ENCODE measurements around the gene SEPSECS. TPM values are rescaled to one million over a fixed set of nuclear protein-coding genes. Genes with fewer than 3 reads are reported as not detected.

SEPSECS gene
- total and polyA plus RNA-seq, 7 donors, result 4.5 to 11.1 (median 8.6) TPM

DNA sequence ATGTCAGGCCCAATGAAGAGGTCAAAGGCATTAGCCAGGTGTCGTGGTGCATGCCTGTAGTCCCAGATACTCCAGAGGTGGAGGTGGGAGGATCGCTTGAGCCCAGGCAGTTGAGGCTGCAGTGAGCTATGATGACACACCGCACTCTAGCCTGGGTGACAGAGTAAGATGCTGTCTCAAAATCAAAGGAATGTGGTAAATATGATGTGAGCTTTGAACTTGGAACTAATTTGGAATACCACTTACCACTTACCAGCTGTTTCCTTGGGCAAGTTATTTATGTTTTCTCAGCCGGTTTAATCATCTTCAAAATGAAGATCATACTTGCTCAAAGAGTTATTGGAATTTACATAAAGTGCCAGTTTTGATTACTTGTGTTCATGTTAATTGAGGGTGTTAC is 23.8 kb upstream of the SEPSECS start:
- no peaks in the 10 kb centered on the region for H3K4me1 ChIP-seq
- no peak overlapping the region for H3K4me3 ChIP-seq
- DNase-seq, result no peak
- intact Hi-C loops (cut with DNase I), result no loop called here
- H3K27me3 ChIP-seq, result no peaks in the 10 kb centered on the region
- no peak for TF ChIP-seq POLR2AphosphoS5 (IDR thresholded peaks at IDR 0.05)
- TF ChIP-seq POLR2A (IDR thresholded peaks at IDR 0.05), result no peak
- TF ChIP-seq EP300 (IDR thresholded peaks at IDR 0.05), result no peak
- TF ChIP-seq, protein P1, sequence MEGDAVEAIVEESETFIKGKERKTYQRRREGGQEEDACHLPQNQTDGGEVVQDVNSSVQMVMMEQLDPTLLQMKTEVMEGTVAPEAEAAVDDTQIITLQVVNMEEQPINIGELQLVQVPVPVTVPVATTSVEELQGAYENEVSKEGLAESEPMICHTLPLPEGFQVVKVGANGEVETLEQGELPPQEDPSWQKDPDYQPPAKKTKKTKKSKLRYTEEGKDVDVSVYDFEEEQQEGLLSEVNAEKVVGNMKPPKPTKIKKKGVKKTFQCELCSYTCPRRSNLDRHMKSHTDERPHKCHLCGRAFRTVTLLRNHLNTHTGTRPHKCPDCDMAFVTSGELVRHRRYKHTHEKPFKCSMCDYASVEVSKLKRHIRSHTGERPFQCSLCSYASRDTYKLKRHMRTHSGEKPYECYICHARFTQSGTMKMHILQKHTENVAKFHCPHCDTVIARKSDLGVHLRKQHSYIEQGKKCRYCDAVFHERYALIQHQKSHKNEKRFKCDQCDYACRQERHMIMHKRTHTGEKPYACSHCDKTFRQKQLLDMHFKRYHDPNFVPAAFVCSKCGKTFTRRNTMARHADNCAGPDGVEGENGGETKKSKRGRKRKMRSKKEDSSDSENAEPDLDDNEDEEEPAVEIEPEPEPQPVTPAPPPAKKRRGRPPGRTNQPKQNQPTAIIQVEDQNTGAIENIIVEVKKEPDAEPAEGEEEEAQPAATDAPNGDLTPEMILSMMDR (IDR thresholded peaks at IDR 0.05), result no peak
- WGBS, 2 donors, result 81 to 85% methylated on average over 4 of the region's 4 CpGs
- H3K27ac ChIP-seq, result no peak overlapping the region
- no peaks in the 10 kb centered on the region for H3K9me3 ChIP-seq
- no peaks in the 10 kb centered on the region for H3K36me3 ChIP-seq

DNA sequence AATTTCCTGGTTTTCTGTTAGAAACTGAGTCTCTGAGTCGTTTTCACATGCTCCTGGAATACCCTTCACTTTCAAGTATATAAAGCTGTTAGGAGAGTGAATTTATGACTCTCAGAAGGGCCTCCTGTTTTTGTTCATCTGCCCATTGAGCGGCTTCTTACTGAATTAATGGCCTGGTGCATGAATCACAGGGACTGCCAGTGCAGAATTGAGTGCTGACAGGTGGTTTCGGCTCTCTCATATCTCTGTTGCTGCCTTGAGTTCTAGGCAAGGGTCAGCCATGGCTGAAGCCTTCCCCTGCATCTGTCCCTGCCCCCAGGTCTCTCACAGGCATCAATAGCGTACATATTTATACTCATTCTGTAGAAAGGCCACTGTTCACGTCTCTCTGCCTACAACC is 22.7 kb upstream of the SEPSECS start:
- Histone ChIP-seq H3K9me3 (no peaks in the 10 kb centered on the region), H3K36me3 (no peaks in the 10 kb centered on the region), H3K27ac (no peak overlapping the region), H3K4me1 (no peaks in the 10 kb centered on the region), H3K27me3 (no peaks in the 10 kb centered on the region), H3K4me3 (no peak overlapping the region)
- intact Hi-C loops (cut with DNase I), result no loop called here
- no peak for TF ChIP-seq POLR2AphosphoS5 (IDR thresholded peaks at IDR 0.05)
- TF ChIP-seq, protein P1 (IDR thresholded peaks at IDR 0.05), result no peak
- no peak for TF ChIP-seq POLR2A (IDR thresholded peaks at IDR 0.05)
- no peak for TF ChIP-seq EP300 (IDR thresholded peaks at IDR 0.05)
- DNase-seq, result no peak
- WGBS, 2 donors, result 84% methylated on average over 5 of the region's 5 CpGs

DNA sequence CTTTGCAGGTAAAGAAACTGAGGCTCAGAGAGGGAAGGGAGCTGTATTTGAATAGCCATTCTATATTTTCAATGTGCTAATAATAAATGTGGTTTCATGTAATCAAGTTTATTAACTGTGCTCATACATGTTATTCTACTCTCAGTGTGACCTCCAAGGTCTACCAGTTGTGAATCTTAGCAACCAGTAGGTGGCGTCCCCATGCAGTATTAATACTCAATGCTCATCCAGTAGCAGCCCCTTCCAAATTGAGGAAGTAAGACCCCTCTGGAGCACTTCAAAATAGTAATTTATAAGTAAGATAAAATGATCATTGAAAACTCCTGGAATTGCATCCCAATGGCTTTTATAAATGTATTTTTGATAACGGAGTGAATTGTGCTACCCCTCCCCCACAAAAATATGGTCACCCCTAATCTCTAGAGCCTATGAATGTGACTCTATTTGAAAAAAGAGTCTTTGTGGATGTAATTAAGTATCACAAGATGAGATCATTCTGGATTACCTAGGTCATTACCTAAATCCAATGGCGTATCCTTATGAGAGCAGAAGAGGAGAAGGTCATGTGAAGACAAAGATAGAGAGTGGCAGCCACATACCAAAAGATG is 20.4 kb upstream of the SEPSECS start:
- no peak overlapping the region for H3K4me3 ChIP-seq
- TF ChIP-seq POLR2A (IDR thresholded peaks at IDR 0.05) (no peak), EP300 (IDR thresholded peaks at IDR 0.05) (no peak), POLR2AphosphoS5 (IDR thresholded peaks at IDR 0.05) (no peak)
- TF ChIP-seq, protein P1 (IDR thresholded peaks at IDR 0.05), result peak in 2 of 4 experiments; percentile 27 to 36
- DNase-seq, result no peak
- 51 to 60% methylated on average over 3 of the region's 3 CpGs for WGBS, 2 donors
- H3K9me3 ChIP-seq, result no peaks in the 10 kb centered on the region
- no peak overlapping the region for H3K27ac ChIP-seq
- no peaks in the 10 kb centered on the region for H3K27me3 ChIP-seq
- no peaks in the 10 kb centered on the region for H3K36me3 ChIP-seq
- H3K4me1 ChIP-seq, result no peaks in the 10 kb centered on the region
- intact Hi-C loops (cut with DNase I), result no loop called here

GRCh38 chr4:25178838-25179261 is 18.6 kb upstream of the SEPSECS start:
- Histone ChIP-seq H3K36me3 (no peaks in the 10 kb centered on the region), H3K27ac (no peak overlapping the region), H3K4me1 (peaks cover 0 to 8% (median 5%) of the 10 kb centered on the region in 4 donors), H3K4me3 (no peak overlapping the region), H3K9me3 (no peaks in the 10 kb centered on the region), H3K27me3 (no peaks in the 10 kb centered on the region)
- WGBS, 2 donors, result 58 to 63% methylated on average over 3 of the region's 3 CpGs
- intact Hi-C loops (cut with DNase I), result no loop called here
- DNase-seq, result no peak
- TF ChIP-seq POLR2A (IDR thresholded peaks at IDR 0.05) (no peak), POLR2AphosphoS5 (IDR thresholded peaks at IDR 0.05) (no peak), EP300 (IDR thresholded peaks at IDR 0.05) (no peak)
- TF ChIP-seq, protein P1 (IDR thresholded peaks at IDR 0.05), result no peak

- TF ChIP-seq POLR2A (IDR thresholded peaks at IDR 0.05), result no peak
- TF ChIP-seq, protein P1 (IDR thresholded peaks at IDR 0.05), result no peak
- TF ChIP-seq EP300 (IDR thresholded peaks at IDR 0.05), result no peak
- TF ChIP-seq POLR2AphosphoS5 (IDR thresholded peaks at IDR 0.05), result no peak
- Histone ChIP-seq H3K4me1 (peaks cover 0 to 20% (median 14%) of the 10 kb centered on the region in 4 donors), H3K36me3 (no peaks in the 10 kb centered on the region), H3K27ac (no peak overlapping the region), H3K27me3 (no peaks in the 10 kb centered on the region), H3K4me3 (no peak overlapping the region), H3K9me3 (no peaks in the 10 kb centered on the region)
- no peak for DNase-seq
- 76 to 88% methylated on average over 2 of the region's 2 CpGs for WGBS, 2 donors
- intact Hi-C loops (cut with DNase I), result no loop called here
Observed at GRCh38 chr4:25177147-25177546, 16.9 kb upstream of the SEPSECS start.
